ENCODE data around the gene WDPCP.
A peak's percentile ranks its signal among the peaks of the same experiment; 100 is the strongest.
"Not testable (repeated sequence)": the region's sequence is repeated elsewhere in the genome, so short reads cannot be mapped to it uniquely, and the experiment has no call there.

Gene WDPCP

GRCh38 chr2:63588385-63589147 is at the start of gene WDPCP, which contains the start of gene MDH1:
Gene WDPCP (minus strand): TSS chr2:63588477. CDS start chr2:63588271, 206 bp downstream.
Gene MDH1 (plus strand): TSS chr2:63588963. CDS start chr2:63589044, 81 bp downstream.
- DNase-seq = peak; percentile 99

- DNase-seq = no peak
These were observed 44.1 kb upstream of the WDPCP start for GRCh38 chr2:63632382-63632781.

GRCh38 chr2:63631501-63631900 is 43.2 kb upstream of the WDPCP start:
- DNase-seq = no peak

- no peak for DNase-seq
These were observed 40.2 kb upstream of the WDPCP start for GRCh38 chr2:63628403-63628942.

- no peak for DNase-seq
These were observed 39.6 kb upstream of the WDPCP start for GRCh38 chr2:63627866-63628265.

- not testable (repeated sequence) for DNase-seq
These were observed 35.5 kb upstream of the WDPCP start for GRCh38 chr2:63623763-63624162.

GRCh38 chr2:63622751-63623150 is 34.5 kb upstream of the WDPCP start:
- no peak for DNase-seq

- no peak for DNase-seq
These were observed 31.1 kb upstream of the WDPCP start for GRCh38 chr2:63619328-63619727.

GRCh38 chr2:63617366-63617765 is 29.1 kb upstream of the WDPCP start:
- no peak for DNase-seq

- DNase-seq = no peak
These were observed 27.0 kb upstream of the WDPCP start for GRCh38 chr2:63614983-63615945.

- no peak for DNase-seq
These were observed 26.2 kb upstream of the WDPCP start for GRCh38 chr2:63614448-63614968.

GRCh38 chr2:63613391-63613901 is 25.2 kb upstream of the WDPCP start:
- DNase-seq = no peak

GRCh38 chr2:63610525-63610924 is 22.2 kb upstream of the WDPCP start:
- DNase-seq = no peak

GRCh38 chr2:63608865-63609264 is 20.6 kb upstream of the WDPCP start:
- not testable (repeated sequence) for DNase-seq

- DNase-seq = no peak
These were observed 16.4 kb upstream of the WDPCP start for GRCh38 chr2:63604666-63605065.

GRCh38 chr2:63600881-63601460 is 12.7 kb upstream of the WDPCP start:
- no peak for DNase-seq

GRCh38 chr2:63598981-63599380 is 10.7 kb upstream of the WDPCP start:
- no peak for DNase-seq

- no peak for DNase-seq
These were observed 8.2 kb upstream of the WDPCP start for GRCh38 chr2:63596401-63596883.

- DNase-seq = no peak
These were observed 6.4 kb upstream of the WDPCP start for GRCh38 chr2:63594660-63595059.

GRCh38 chr2:63591566-63592175 is 3.4 kb upstream of the WDPCP start:
- DNase-seq = no peak

- DNase-seq = no peak
These were observed 2.5 kb upstream of the WDPCP start for GRCh38 chr2:63590626-63591408.
